ENCODE measurements around the gene LIPN.

LIPN gene

GRCh38 chr10:88813200-88813599 lies 53.4 kb downstream of the LIPN start:
- no peak overlapping the region for H3K9ac ChIP-seq (ENCODE audit: low read length)
- no peaks in the 10 kb centered on the region for H3K9me3 ChIP-seq (ENCODE audit: insufficient read depth, low read length)
- no peak overlapping the region for H3K4me2 ChIP-seq (ENCODE audit: low read depth, low read length, poor library complexity, severe bottlenecking)
- TF ChIP-seq EZH2phosphoT487 (conservative IDR thresholded peaks at IDR 0.05; ENCODE audit: low read length): no peak
- no peak for TF ChIP-seq CTCF (IDR thresholded peaks at IDR 0.05; ENCODE audit: insufficient read depth, low read length, poor library complexity, severe bottlenecking)
- no peaks in the 10 kb centered on the region for H3K36me3 ChIP-seq (ENCODE audit: low read length)
- H2AFZ ChIP-seq (ENCODE audit: low read depth, low read length, severe bottlenecking): no peak overlapping the region
- no peaks in the 10 kb centered on the region for H3F3A ChIP-seq (ENCODE audit: insufficient read depth)
- H3K4me3 ChIP-seq (ENCODE audit: insufficient read depth, low read length, poor library complexity, severe bottlenecking): no peak overlapping the region
- H3K9me2 ChIP-seq (replicated peaks; ENCODE audit: insufficient read depth, low read length): no peaks in the 10 kb centered on the region
- no peaks in the 10 kb centered on the region for H3K27me3 ChIP-seq (ENCODE audit: low read length)
- H3K79me2 ChIP-seq (ENCODE audit: insufficient read depth, low read length): no peaks in the 10 kb centered on the region
- no peak overlapping the region for H3K27ac ChIP-seq (ENCODE audit: low read depth, low read length)
- no peaks in the 10 kb centered on the region for H4K20me1 ChIP-seq (ENCODE audit: low read depth, low read length)

GRCh38 chr10:88819290-88819689 lies 59.5 kb downstream of the LIPN start:
- H3K9ac ChIP-seq (ENCODE audit: low read length): no peak overlapping the region
- no peak overlapping the region for H3K4me2 ChIP-seq (ENCODE audit: low read depth, low read length, poor library complexity, severe bottlenecking)
- H2AFZ ChIP-seq (ENCODE audit: low read depth, low read length, severe bottlenecking): no peak overlapping the region
- no peaks in the 10 kb centered on the region for H3K36me3 ChIP-seq (ENCODE audit: low read length)
- H4K20me1 ChIP-seq (ENCODE audit: low read depth, low read length): no peaks in the 10 kb centered on the region
- H3K9me3 ChIP-seq (ENCODE audit: insufficient read depth, low read length): no peaks in the 10 kb centered on the region
- H3K9me2 ChIP-seq (replicated peaks; ENCODE audit: insufficient read depth, low read length): no peaks in the 10 kb centered on the region
- no peaks in the 10 kb centered on the region for H3F3A ChIP-seq (ENCODE audit: insufficient read depth)
- no peaks in the 10 kb centered on the region for H3K27me3 ChIP-seq (ENCODE audit: low read length)
- no peak overlapping the region for H3K4me3 ChIP-seq (ENCODE audit: insufficient read depth, low read length, poor library complexity, severe bottlenecking)
- no peaks in the 10 kb centered on the region for H3K79me2 ChIP-seq (ENCODE audit: insufficient read depth, low read length)
- no peak overlapping the region for H3K27ac ChIP-seq (ENCODE audit: low read depth, low read length)
- TF ChIP-seq EZH2phosphoT487 (conservative IDR thresholded peaks at IDR 0.05; ENCODE audit: low read length) (no peak), CTCF (IDR thresholded peaks at IDR 0.05; ENCODE audit: insufficient read depth, low read length, poor library complexity, severe bottlenecking) (no peak)

- TF ChIP-seq CTCF (IDR thresholded peaks at IDR 0.05; ENCODE audit: insufficient read depth, low read length, poor library complexity, severe bottlenecking): no peak
- Histone ChIP-seq H3K9me2 (replicated peaks; ENCODE audit: insufficient read depth, low read length) (no peaks in the 10 kb centered on the region), H3K27ac (ENCODE audit: low read depth, low read length) (no peak overlapping the region), H4K20me1 (ENCODE audit: low read depth, low read length) (no peaks in the 10 kb centered on the region), H3K36me3 (ENCODE audit: low read length) (no peaks in the 10 kb centered on the region), H3F3A (ENCODE audit: insufficient read depth) (no peaks in the 10 kb centered on the region), H3K79me2 (ENCODE audit: insufficient read depth, low read length) (no peaks in the 10 kb centered on the region), H3K9me3 (ENCODE audit: insufficient read depth, low read length) (no peaks in the 10 kb centered on the region), H2AFZ (ENCODE audit: low read depth, low read length, severe bottlenecking) (no peak overlapping the region), H3K4me3 (ENCODE audit: insufficient read depth, low read length, poor library complexity, severe bottlenecking) (no peak overlapping the region), H3K27me3 (ENCODE audit: low read length) (no peaks in the 10 kb centered on the region), H3K4me2 (ENCODE audit: low read depth, low read length, poor library complexity, severe bottlenecking) (no peak overlapping the region), H3K9ac (ENCODE audit: low read length) (no peak overlapping the region)
These were observed 61.1 kb downstream of the LIPN start for GRCh38 chr10:88820748-88821401.
